GM12878 (cell line): ENCODE data around the gene TMEM239. TPM values are rescaled to one million over a fixed set of nuclear protein-coding genes. Genes with fewer than 3 reads are reported as not detected.

Source experiments
- ATAC-seq: fragments of 200-7000 bp; cut with Tn5 transposase; 3 replicates; pipeline ENCODE4 v1.9.1; 2020; ENCODE audit warnings: mild to moderate bottlenecking, moderate library complexity
- BruUV-seq: library from RNA; stranded (reverse); fragments of 400-500 nt; replicated peaks from 2 replicates; lab custom pipeline; 2021; lab: Mats Ljungman, UMichigan
- CTCF ChIA-PET: fragments of 300-600 bp; sonication (Branson Sonifier 250); formaldehyde crosslinking; extraction: SDS; loops from one replicate; lab custom pipeline; 2021; ENCODE audit warnings: inconsistent platforms; lab: Yijun Ruan, JAX
- POLR2A ChIA-PET: fragments of 350-600 bp; formaldehyde crosslinking; extraction: SDS; loops from one replicate; lab custom pipeline; 2021; ENCODE audit warnings: inconsistent platforms; lab: Charles Lee
- RAD21 ChIA-PET: fragments of 300-600 bp; sonication (Branson Sonifier 250); formaldehyde crosslinking; loops from one replicate; lab custom pipeline; 2023; ENCODE audit warnings: antibody characterized with exemption; ENCODE audit not compliant: unreplicated experiment; lab: Charles Lee
- SMC1A ChIA-PET: fragments of 300-600 bp; sonication (Branson Sonifier 250); formaldehyde crosslinking; loops from one replicate; lab custom pipeline; 2023; ENCODE audit not compliant: unreplicated experiment, uncharacterized antibody; lab: Charles Lee
- DNase-seq: peaks from one replicate; pipeline ENCODE4 v3.0.0-alpha.2; 2011; ENCODE audit warnings: low read depth, low spot score
- FAIRE-seq: peaks from 3 replicates; lab custom pipeline; 2011; peaks lifted over from hg19 to GRCh38; lab: Jason Lieb, UNC
- H2AFZ ChIP-seq: 2 replicates; pipeline ENCODE4 v1.6.0; 2011; ENCODE audit warnings: low read depth, low read length, control low read depth; ENCODE audit not compliant: control insufficient read depth
- H3K27ac ChIP-seq: 2 replicates; pipeline ENCODE4 v1.5.1; 2011; ENCODE audit warnings: control low read depth; ENCODE audit not compliant: control insufficient read depth, insufficient read depth
- H3K27me3 ChIP-seq, 2 experiments: replicated peaks in 1 of 2; 2 replicates each; pipeline versions ENCODE4 v1.6.0 to v1.6.1; 2011; ENCODE audit warnings: low read length in 1 of 2; ENCODE audit not compliant: control insufficient read depth in 2 of 2, insufficient read depth in 2 of 2
- H3K36me3 ChIP-seq, 2 experiments: 2 replicates each; pipeline ENCODE4 v1.5.1; 2011; ENCODE audit warnings: low read length in 1 of 2; ENCODE audit not compliant: control insufficient read depth in 2 of 2, insufficient read depth in 2 of 2
- H3K4me1 ChIP-seq: 2 replicates; pipeline ENCODE4 v1.6.1; 2011; ENCODE audit warnings: mild to moderate bottlenecking, low read length, moderate library complexity, mixed read lengths; ENCODE audit not compliant: control insufficient read depth, insufficient read depth
- H3K4me2 ChIP-seq: 2 replicates; pipeline ENCODE4 v1.6.0; 2011; ENCODE audit warnings: control low read depth; ENCODE audit not compliant: control insufficient read depth, insufficient read depth
- H3K4me3 ChIP-seq: fragments of 200-600 bp; sonication (generic); 2 replicates; pipeline ENCODE4 v1.5.1; 2016
- H3K79me2 ChIP-seq: 2 replicates; pipeline ENCODE4 v1.6.0; 2011; ENCODE audit warnings: low read length; ENCODE audit not compliant: control insufficient read depth, insufficient read depth
- H3K9ac ChIP-seq: 2 replicates; pipeline ENCODE4 v1.8.0; 2011; ENCODE audit warnings: low read length, control low read depth, mixed read lengths; ENCODE audit not compliant: control insufficient read depth, insufficient read depth
- H3K9me3 ChIP-seq: replicated peaks from 3 replicates; pipeline ENCODE4 v1.5.1; 2011; ENCODE audit warnings: mild to moderate bottlenecking, low read length; ENCODE audit not compliant: control insufficient read depth, insufficient read depth
- H4K20me1 ChIP-seq: 2 replicates; pipeline ENCODE4 v1.6.0; 2011; ENCODE audit not compliant: control insufficient read depth, insufficient read depth
- BACH1 ChIP-seq: fragments of 450-650 bp; IDR thresholded peaks from 2 replicates; pipeline ENCODE4 v1.6.1; 2017; ENCODE audit warnings: mild to moderate bottlenecking, borderline replicate concordance
- CHD1 ChIP-seq: IDR thresholded peaks from 2 replicates; pipeline ENCODE4 v1.6.1; 2012; ENCODE audit warnings: low read depth, low read length, improper control_type of control experiment
- E2F8 ChIP-seq: fragments of 450-650 bp; IDR thresholded peaks from 2 replicates; pipeline ENCODE4 v1.6.1; 2018; ENCODE audit warnings: mild to moderate bottlenecking, low read depth, moderate library complexity; ENCODE audit not compliant: partially characterized antibody
- ESRRA ChIP-seq: IDR thresholded peaks from 2 replicates; pipeline ENCODE4 v1.6.1; 2012; ENCODE audit warnings: mild to moderate bottlenecking, low read length, improper control_type of control experiment
- MTA3 ChIP-seq: IDR thresholded peaks from 2 replicates; pipeline ENCODE4 v1.6.1; 2012; ENCODE audit warnings: low read length, inconsistent platforms, borderline replicate concordance
- SIX5 ChIP-seq: IDR thresholded peaks from 2 replicates; pipeline ENCODE4 v1.6.1; 2011; ENCODE audit warnings: mild to moderate bottlenecking, low read depth, low read length, moderate library complexity; ENCODE audit not compliant: severe bottlenecking
- SRF ChIP-seq, 2 experiments: IDR thresholded peaks; 2 replicates each; pipeline ENCODE4 v1.6.1; 2011; ENCODE audit warnings: low read depth in 2 of 2, low read length in 2 of 2, mild to moderate bottlenecking in 1 of 2, moderate library complexity in 1 of 2
- TAF1 ChIP-seq: IDR thresholded peaks from 2 replicates; pipeline ENCODE4 v1.6.1; 2011; ENCODE audit warnings: mild to moderate bottlenecking, low read depth, low read length, borderline replicate concordance
- YY1 ChIP-seq: IDR thresholded peaks from 2 replicates; pipeline ENCODE4 v1.6.1; 2011; ENCODE audit warnings: low read depth, mild to moderate bottlenecking, low read length
- ZNF274 ChIP-seq: IDR thresholded peaks from one replicate; pipeline ENCODE4 v1.8.0; 2011; ENCODE audit not compliant: insufficient read length, insufficient read depth
- WGBS: methylation state at CpG from one replicate; pipeline ENCODE4 v1.1.6; 2016; ENCODE audit warnings: low lambda C conversion rate; ENCODE audit not compliant: insufficient replicate concordance, insufficient coverage; ENCODE audit errors: missing lambda C conversion rate; 5-methylcytosine and 5-hydroxymethylcytosine counted together
- in situ Hi-C: fragments of 300-500 bp; cut with MboI; formaldehyde crosslinking; loops from 9 replicates; pipeline ENCODE4 v1.14.3; 2018; ENCODE audit warnings: mixed read lengths
- intact Hi-C: fragments of 100-400 bp; cut with micrococcal nuclease; formaldehyde crosslinking; loops from one replicate; pipeline ENCODE4 v1.14.2; 2022; ENCODE audit not compliant: unreplicated experiment
- polyA plus RNA-seq, 11 experiments: library from polyadenylated mRNA; depleted of rRNA in 4 of 11; unstranded in 6 of 11; stranded (reverse) in 5 of 11; fragments of >200 nt; fragmentation: Nextera tagmentation in 4 of 11; fragmentation: Illumina TruSeq in 1 of 11; extraction: Ambion mirVana in 4 of 11; extraction: Trizol in 1 of 11; gene quantifications; 1 replicate in 1 of 11; 2 replicates in 10 of 11; pipeline versions ENCODE4 v1.2.1 to v1.2.3, GENCODE V29; 2011 to 2016; ENCODE audit warnings: inconsistent platforms in 2 of 11, missing spikeins in 2 of 11, low read depth in 1 of 11
- total RNA-seq, 4 experiments: library from RNA; depleted of rRNA in 3 of 4; stranded (reverse); fragments of >200 nt in 3 of 4; fragmentation: Illumina TruSeq in 1 of 4; extraction: Trizol in 1 of 4; gene quantifications; 2 replicates each; pipeline versions ENCODE4 v1.2.1 to v1.2.3, GENCODE V29; 2013 to 2021
- TF ChIP-seq, protein P1 (sequence below): fragments of 450-650 bp; IDR thresholded peaks from 2 replicates; pipeline ENCODE4 v1.6.1; 2016; ENCODE audit warnings: mild to moderate bottlenecking
- TF ChIP-seq, protein P2 (sequence below): fragments of 450-650 bp; IDR thresholded peaks from 2 replicates; pipeline ENCODE4 v1.6.1; 2016; ENCODE audit warnings: mild to moderate bottlenecking

TMEM239 gene
- total and polyA plus RNA-seq, 10 of the 15 experiments (the other 5 are each of a cell fraction or from before 2014, with no cell fraction given), result not detected

- intact Hi-C loops, result no loop called here
- no peak for TF ChIP-seq SRF (IDR thresholded peaks at IDR 0.05; ENCODE audit: low read depth in 2 of 2, low read length in 2 of 2)
- TF ChIP-seq, protein P1, sequence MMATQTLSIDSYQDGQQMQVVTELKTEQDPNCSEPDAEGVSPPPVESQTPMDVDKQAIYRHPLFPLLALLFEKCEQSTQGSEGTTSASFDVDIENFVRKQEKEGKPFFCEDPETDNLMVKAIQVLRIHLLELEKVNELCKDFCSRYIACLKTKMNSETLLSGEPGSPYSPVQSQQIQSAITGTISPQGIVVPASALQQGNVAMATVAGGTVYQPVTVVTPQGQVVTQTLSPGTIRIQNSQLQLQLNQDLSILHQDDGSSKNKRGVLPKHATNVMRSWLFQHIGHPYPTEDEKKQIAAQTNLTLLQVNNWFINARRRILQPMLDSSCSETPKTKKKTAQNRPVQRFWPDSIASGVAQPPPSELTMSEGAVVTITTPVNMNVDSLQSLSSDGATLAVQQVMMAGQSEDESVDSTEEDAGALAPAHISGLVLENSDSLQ, result peak; percentile 27; the same call in 1 of the 2 replicates
- TF ChIP-seq, all 136 proteins: peak for 1
- FAIRE-seq, result no peak
- Histone ChIP-seq H3K4me1 (no peaks in the 10 kb centered on the region), H3K9ac (no peak overlapping the region), H2AFZ (no peak overlapping the region), H3K79me2 (no peaks in the 10 kb centered on the region), H4K20me1 (no peaks in the 10 kb centered on the region), H3K4me3 (no peak overlapping the region), H3K36me3 (no peaks in the 10 kb centered on the region), H3K4me2 (no peak overlapping the region), H3K27me3 (peaks cover 0 to 10% of the 10 kb centered on the region in 2 experiments; a peak in 2 of 4 replicates), H3K9me3 (no peaks in the 10 kb centered on the region), H3K27ac (no peak overlapping the region)
- no TSS peak for BruUV-seq
- RAD21 ChIA-PET, result no interaction called here
- CTCF ChIA-PET, result no interaction called here
- in situ Hi-C loops, result no loop called here
- POLR2A ChIA-PET, result no interaction called here
- WGBS, result 18% methylated on average over 6 of the region's 6 CpGs
- no peak for DNase-seq
- ATAC-seq, result no peak
- SMC1A ChIA-PET, result no interaction called here
Observed at GRCh38 chr20:2783908-2784566, 32.1 kb upstream of the TMEM239 start.

DNA sequence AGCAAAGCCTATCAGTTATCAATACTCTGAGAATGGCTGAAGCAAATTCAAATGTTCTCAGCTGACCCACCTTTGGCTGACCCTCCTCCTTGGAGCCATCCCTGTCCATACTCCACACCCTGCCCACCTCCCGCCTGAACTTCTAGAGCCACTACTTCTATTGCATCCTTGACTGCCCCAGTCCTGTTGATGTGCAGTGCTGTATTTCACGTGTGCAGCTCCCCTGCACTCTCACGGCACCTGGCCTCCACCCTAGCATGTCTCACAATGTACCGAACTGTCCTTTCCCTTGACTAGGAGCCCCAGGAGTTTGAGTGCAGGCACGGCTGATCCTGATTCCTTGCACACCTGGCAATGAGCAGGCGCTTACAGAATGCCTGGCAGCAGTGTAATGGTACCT lies 22.7 kb upstream of the TMEM239 start:
- in situ Hi-C loops, result no loop called here
- no peak for ATAC-seq
- H3K4me1 ChIP-seq, result no peaks in the 10 kb centered on the region
- no peak overlapping the region for H3K9ac ChIP-seq
- no peak overlapping the region for H3K27ac ChIP-seq
- no peaks in the 10 kb centered on the region for H3K9me3 ChIP-seq
- ChIA-PET CTCF (interaction anchor here (0.6 kb wide), 1 partner anchor 260 kb away, joined by 3 read pairs; no protein-coding TSS in a partner anchor), RAD21 (no interaction called here), POLR2A (no interaction called here), SMC1A (no interaction called here)
- intact Hi-C loops, result no loop called here
- no TSS peak for BruUV-seq
- peaks cover 0 to 3% of the 10 kb centered on the region in 2 experiments; a peak in 3 of 4 replicates for H3K27me3 ChIP-seq
- H2AFZ ChIP-seq, result no peak overlapping the region
- H3K36me3 ChIP-seq, result no peaks in the 10 kb centered on the region
- H3K4me2 ChIP-seq, result no peak overlapping the region
- no peak for FAIRE-seq
- H3K79me2 ChIP-seq, result no peaks in the 10 kb centered on the region
- H4K20me1 ChIP-seq, result no peaks in the 10 kb centered on the region
- WGBS, result 28% methylated on average over 6 of the region's 6 CpGs
- no peak for DNase-seq
- no peak overlapping the region for H3K4me3 ChIP-seq
- no peak for TF ChIP-seq ZNF274
- no peak for TF ChIP-seq MTA3
- TF ChIP-seq ESRRA, result no peak
- TF ChIP-seq BACH1, result no peak
- no peak for TF ChIP-seq CHD1
- TF ChIP-seq SIX5, result no peak
- TF ChIP-seq, protein P2, sequence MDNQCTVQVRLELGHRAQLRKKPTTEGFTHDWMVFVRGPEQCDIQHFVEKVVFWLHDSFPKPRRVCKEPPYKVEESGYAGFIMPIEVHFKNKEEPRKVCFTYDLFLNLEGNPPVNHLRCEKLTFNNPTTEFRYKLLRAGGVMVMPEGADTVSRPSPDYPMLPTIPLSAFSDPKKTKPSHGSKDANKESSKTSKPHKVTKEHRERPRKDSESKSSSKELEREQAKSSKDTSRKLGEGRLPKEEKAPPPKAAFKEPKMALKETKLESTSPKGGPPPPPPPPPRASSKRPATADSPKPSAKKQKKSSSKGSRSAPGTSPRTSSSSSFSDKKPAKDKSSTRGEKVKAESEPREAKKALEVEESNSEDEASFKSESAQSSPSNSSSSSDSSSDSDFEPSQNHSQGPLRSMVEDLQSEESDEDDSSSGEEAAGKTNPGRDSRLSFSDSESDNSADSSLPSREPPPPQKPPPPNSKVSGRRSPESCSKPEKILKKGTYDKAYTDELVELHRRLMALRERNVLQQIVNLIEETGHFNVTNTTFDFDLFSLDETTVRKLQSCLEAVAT, result no peak
- TF ChIP-seq E2F8, result no peak
- no peak for TF ChIP-seq YY1
- TF ChIP-seq TAF1, result no peak
